GM18519 (cell line): ENCODE data around the gene FGF19.

Experiments used
- ATAC-seq: cut with Tn5 transposase; IDR thresholded peaks from one replicate; pipeline ENCODE4 v1.9.1; 2021; ENCODE audit warnings: mild to moderate bottlenecking, moderate library complexity; ENCODE audit not compliant: unreplicated experiment, low FRiP score

FGF19 gene

DNA sequence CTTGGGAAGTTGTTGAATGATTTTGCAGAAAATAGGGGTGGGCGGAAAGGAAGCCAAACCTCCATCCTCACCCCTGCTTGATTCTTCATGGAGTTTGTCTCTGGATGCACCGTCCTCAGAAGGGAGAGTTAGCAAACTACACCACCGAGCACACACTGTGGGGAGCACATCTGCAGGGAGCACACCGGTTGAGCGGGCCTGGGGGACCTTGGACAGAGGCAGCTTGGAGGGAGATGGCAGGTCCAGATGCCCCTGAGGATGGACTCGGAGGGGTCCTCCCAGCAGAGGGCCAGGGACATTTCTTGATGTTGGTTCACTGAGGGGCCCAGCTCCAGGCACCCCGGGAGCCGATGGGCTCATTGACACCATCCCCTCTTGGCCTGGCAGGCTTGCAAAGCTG lies 15.1 kb upstream of the FGF19 start:
- ATAC-seq: no peak

DNA sequence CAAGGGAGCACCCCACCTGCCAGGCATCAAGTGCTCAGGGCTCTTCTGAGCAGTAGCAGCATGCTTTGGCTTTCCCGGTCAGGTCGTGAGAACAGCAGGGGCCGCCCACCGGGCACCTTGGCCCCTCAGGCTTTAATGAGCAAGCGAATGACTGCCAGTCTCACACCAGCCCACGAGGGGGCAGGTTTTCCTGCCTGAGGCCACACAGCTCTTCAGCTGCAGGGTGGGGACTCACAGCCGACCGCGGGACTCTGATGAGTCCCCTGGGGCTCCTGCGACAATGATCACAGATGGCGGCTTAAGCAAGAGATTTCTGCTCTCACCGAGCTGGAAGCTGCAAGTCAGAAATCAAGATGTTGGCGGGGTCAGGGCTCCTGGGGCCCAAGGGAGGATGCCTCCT lies 14.3 kb upstream of the FGF19 start:
- ATAC-seq: no peak

DNA sequence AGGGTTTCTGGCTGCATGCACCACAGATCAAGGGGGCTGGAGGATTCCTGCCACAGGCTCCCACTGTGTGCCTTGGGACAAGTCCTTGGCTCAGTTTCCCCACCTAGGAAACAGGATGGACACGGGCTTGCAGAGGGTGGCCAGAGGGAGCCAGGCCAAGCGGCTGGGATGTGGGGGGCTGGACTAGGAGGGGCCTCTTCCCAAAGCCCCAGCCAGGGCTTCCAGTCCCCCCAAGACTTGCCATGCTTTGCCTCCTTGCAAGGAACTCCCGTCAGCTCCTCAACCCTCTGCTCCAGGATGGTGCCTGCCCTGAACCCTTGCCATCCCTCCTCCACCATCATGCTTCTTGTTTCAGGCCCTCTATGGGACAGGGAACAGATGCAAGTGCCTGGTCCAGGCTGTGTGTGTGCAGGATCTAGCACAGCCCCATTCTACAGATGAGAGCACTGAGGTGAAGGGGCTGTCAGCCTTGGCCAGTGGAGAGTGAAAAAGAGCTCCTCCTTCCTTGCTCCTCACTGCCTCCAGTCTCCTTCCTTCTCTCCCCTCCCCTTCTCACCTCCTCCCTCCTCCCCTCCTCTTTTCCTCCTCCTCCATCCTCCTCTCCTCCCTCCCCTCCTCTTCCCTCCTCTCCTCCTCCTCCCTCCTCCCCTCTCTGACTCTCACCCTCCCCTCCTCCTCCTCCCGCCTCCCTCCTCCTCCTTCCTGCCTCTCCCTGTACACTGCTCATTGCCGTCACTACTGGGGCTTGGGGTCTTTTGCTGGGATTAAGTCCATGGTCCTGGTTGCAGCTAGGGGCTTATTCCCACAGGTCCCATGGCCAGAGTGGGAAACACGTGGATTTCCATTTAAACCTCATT lies 13.3 kb upstream of the FGF19 start:
- no peak for ATAC-seq

DNA sequence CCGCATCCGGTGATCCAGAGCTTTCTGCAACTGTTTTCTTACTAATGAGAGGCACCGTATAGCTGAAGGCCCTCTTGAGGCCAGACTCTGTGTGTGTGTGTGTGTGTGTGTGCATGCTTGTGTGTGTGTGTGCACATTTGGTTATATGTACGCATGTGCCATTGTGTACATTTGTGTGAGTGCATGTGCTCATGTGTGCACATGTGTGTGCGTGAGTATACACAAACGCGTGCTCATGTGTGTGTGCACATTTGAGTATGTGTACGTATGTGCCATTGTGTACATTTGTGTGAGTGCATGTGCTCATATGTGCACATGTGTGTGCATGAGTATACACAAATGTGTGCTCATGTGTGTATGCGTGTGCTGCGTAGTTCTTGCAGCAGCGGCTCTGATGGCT lies 12.3 kb upstream of the FGF19 start:
- no peak for ATAC-seq

DNA sequence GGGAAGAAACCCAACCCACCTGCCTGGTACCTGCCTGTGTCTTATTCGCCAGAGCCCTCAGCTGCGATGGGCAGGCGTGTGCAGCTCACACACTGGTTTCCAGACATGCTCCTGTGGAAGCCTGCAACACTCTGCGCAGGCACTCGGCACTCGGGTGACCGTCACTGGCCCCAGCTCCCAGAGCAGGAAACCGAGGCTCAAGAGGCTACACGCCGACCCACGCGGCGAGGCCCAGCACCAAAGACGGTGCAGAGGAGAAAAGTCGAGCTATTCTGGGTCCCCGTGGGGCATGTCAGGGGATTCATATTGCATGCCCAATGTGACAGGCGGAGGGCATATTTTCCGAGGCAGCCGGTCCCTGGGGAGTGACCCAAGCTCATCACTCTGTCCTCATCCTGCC lies 11.6 kb upstream of the FGF19 start:
- no peak for ATAC-seq

DNA sequence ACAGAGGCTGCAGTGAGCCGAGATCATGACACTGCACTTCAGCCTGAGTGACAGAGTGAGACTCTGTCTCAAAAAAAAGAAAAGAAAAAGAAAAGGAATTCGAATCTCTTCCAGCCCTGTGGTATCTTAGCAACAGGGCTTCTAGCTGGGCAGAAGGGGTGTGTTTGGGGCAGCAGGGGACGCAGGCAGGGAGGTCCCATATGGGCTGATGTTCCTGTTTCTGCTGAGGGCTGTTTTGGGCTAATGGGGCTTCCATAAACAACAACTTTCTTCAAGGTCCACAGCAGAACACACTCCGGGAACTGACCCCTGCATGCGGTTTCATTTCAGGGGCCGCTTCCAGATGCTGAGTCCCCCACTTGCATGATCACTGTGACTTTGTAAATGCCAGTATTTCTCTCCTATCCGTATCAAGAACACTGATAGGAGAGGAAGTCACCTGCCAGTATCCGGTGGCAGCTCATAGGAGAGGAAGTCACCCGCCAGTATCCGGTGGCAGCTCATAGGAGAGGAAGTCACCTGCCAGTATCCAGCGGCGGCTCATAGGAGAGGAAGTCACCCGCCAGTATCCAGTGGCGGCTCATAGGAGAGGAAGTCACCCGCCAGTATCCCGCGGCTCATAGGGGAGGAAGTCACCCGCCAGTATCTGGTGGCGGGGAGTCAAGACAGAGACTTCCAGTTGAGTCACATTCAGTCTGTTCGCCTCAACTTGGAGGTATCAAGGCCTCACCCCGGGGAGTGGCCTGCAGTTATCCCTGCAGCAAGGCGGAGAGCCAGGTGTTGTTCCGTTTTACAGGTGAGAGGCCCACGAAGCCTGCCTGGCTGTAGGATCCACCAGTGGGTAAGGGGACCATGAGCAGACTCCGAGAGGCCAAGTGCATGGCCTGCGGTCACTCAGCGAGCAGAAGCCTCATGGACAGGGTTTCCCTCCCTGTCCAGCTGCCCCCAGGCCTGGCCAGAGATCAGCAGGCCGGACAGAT lies 8.3 kb upstream of the FGF19 start:
- no peak for ATAC-seq

DNA sequence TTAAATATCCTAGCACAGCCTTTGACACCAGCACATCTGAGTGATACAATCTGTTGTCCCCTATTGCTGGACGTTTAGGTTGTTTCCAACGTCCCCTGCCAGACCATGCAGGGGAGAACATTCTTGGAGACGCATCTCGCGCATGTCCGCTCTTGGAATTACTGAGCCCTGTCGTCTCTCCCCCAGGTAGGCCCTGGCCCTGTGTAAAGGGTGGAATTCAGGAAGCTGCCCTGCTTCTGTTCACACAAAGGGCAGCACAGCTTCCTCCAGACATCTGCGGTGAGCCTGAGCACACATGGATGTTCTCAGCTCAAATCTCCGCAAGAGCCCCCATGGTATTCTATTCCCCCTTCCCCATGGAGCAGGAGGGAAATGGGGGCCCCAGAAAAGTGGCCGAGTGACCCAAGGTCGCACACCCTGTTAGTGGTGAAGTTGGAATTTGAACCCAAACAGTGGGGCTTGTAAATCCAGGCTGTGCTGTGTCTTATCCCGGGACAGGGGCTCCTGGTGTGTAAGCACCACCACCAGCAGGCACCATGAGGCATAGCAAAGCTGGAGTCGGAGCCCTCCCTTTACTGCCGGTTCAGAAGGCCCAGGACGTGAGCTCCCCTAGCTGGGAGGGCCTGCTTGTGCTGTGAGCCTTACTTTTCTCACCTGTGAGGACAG lies 5.0 kb upstream of the FGF19 start:
- ATAC-seq: no peak

DNA sequence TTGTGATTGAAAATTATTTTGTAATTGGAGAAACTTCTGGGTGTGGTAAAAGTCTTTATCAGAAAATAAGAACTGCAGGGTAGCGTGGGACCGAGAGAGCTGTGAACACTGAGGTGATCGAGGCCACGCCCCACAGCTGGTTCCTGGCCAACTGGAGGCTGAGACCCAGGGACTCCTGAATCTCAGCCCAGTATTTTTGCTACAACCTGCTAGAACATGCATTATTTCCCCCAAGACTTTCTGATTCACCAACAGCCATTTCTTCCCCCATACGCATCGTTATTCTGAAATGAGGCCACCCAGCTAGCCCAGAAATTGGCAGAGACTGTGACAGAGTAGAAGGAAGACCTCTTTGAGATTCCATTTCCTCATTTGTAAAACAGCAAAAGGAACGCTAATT lies 3.4 kb upstream of the FGF19 start:
- ATAC-seq: no peak

DNA sequence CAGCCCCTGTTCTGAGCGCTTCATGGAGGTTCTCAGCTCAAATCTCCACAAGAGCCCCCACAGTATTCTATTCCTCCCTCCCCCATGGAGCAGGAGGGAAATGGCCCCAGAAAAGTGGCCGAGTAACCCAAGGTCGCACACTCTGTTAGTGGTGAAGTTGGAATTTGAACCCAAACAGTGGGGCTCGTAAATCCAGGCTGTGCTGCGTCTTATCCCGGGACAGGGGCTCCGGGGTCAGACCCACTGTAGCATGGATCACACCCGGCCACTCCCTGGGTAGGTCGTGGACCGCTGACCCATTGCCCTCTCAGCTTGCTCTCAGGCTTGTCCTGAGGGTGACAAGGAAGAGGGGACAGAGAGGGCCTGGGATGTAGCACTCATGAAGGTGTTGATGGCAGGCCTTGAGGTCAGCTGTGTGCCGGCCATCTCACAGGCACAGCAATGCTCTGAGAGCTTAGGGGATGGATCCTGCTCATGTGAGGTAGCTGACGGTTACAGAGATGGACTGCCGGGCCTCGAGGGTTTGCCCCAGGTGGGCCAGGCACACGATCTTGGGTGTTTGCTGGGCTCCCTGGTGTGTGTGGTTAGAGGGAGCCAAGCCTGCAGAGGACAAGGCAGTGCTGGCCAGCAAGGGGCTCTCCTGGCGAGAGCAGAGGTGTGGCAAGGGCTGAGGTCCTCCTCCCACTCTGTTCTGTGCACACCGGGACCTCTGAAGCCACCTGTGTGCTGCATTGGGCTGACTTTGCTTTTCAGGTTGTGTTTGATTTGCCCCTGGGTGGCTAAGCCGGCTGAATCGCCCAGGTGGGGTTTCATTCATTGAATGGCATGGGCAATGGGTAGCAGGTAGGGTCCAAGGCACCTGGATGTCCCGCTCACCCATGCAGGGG lies 2.3 kb upstream of the FGF19 start:
- ATAC-seq: no peak

DNA sequence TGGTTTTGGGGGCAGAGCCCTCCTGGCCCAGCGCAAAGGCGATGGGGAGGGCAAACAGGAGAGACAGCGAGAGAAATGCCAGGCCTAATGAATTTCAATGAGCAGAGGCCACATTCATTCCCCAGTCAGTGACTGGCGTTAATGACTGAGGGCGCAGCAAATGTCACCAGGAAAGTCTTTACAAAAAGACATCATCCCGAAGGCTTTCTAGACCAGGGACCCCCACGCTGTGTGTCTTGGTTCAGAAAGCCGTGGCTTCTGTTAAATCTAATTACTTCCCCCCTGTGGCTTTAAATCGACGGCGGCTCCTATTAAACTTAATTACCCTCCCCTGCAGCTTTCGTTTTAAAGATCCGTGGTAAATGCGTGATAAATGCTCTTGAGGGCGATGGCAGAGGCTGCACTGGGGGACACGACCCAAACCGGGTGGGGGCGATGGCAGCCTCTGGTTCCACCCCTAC lies 1.6 kb upstream of the FGF19 start:
- ATAC-seq: no peak

DNA sequence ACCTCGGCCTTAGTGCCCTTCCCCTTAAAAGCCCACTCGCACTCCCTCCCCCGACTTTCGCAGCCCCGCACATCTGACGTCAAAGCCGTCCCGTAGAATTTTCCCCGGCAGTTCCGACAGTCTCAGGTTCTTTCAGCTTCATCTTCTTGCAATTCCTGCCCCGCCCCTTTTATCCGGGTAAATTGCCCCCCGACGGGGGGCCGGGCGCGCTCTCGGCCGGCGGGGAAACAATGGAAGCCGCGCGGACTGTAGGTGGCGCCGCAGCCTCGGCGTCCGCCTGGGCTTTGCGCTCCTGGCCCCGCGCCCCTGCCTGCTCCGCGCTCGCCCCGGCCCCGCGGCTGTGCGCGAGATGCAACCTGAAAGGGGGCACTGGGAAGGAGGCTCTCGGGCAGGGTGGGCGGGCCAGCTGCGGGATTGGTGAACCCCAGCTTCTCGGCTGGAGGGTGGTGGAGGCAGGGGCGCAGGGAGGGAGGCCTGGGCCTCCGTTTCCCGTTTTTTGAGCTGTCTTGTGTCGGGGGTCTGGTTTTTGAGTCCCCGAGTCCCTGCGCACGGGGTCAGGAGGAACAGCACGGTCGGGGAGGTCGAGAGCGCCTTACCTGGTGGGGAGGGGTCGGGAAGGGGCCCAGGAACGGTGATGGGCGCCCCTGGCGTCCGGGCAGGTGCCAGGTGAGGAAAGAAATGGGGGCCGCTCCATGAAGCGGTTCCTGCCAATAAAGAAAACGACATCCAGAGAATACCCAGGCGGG lies 859 bp upstream of the FGF19 start:
- no peak for ATAC-seq

DNA sequence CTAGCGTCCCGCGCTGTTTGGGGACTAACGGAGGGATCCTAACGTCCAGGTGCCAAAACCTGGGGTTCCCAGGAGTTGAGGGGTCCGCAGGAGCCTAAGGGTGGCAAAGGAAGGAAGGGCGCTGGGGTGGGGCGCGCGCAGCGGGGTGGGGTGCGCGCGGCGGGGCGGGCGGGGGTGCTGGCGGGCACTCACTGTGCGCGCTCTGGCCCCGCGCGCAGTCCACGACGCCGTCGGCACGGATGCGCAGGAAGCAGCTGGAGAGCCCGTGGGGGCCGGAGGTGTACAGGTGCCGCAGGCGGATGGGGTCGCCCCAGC lies 412 bp downstream of the FGF19 start:
- no peak for ATAC-seq

DNA sequence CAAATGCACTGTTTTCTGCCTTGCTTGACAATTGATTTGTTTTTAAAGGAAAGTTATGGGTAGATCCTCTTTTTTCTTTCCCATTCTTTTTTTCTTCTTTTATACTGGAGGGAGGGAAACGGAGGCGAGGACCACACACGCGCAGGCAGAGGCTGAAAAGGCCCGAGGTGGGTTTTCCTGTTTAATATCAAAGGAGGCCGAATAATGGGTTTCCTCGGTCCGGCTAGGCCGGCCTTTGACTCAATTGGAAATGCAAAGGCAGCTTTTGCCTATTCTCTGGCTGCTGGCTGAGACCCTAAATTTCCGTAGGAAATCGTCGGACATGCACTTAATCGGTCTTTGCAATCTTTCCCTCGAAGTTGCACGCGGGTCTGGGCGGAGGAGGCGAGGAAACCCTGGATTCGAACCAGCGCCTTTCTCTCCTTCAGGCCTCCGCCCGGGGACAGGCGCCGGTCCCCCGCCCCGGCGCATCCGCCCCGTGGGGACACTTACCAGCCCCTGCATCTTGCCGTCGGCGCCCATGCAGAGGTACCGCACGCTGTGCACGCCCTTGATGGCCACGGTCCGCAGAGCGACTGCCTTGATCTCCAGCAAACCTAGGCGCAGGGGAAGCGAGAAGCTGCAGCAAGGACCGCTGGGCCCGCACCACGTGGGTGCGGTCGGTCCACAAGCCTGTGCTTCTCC lies 911 bp downstream of the FGF19 start:
- no peak for ATAC-seq

DNA sequence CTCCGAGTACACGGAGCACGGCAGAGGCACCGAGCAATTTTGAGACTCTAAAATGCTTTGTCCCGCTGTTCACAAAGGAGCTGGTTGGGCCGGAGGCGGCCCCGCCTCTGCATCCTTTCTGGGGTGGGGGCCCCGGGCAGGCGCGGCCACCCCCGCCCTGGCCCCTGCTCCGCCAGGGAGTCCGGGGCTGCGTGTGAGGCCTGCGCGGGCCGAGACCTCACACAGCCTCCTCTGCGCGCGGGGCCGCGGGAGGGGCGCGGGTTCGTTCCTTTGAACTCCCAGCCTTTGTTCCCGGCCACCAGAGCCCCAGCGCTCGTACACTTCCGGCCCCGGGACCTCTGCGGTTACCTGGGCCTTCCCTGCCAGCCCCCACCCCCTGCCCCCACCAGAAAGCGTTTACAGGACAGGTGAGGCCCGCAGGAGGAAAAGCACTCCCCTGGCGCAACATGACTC lies 1.6 kb downstream of the FGF19 start:
- ATAC-seq: no peak

DNA sequence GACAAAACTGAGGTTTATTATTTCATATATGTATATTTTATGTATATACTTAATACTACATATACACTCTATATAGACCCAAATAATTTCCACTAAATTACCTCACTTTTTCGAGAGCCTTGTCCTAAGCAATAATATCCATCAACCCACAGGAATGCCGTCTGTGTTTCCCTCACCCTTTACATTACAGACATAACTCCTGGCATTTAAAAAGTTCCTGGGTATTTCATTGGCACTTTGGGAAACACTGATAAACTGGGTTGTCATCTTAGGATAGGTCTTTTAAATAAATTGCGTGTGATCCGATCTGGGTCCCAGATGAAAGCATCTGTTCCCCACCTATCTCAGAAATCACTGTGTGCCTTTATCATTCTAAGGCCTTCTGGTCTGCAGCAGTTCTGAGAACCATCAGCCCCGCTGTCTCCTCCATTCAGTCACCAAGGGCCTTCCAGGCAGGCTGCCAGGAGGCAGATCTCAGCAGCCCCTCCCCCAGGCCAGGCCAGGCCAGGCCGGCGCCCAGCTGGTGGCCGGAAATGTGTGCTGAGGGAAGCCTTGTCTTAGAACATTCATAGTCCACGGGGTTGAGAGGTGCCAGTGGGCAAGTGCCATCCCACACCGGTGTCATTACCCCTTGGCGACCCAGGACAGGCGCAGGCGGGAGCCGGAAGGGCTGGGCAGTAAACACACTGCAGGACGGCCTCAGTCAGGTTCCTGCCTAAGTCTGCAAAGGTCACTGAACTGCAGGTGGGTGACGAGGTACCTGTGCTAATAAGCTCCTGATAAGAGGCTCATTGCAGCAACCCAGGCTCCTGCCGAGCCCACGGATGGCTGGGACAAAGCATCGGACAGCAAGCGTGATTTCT lies 3.3 kb downstream of the FGF19 start:
- ATAC-seq: no peak

DNA sequence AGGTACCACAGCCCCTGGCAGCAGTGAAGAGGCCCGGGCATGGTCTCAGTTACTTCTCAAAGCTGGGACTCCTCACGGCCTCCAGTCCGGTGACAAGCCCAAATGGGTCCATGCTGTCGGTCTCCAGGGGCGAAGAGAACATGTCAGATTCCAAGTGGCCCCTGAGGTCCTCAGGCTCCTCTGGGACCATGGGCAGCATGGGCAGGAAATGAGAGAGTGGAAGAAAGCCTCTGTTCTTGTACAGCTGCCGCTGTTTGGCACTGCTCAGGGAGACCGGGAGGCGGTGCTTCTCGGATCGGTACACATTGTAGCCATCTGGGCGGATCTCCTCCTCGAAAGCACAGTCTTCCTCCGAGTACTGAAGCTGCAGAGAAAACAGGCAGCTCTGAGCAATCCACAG lies 4.6 kb downstream of the FGF19 start:
- no peak for ATAC-seq

DNA sequence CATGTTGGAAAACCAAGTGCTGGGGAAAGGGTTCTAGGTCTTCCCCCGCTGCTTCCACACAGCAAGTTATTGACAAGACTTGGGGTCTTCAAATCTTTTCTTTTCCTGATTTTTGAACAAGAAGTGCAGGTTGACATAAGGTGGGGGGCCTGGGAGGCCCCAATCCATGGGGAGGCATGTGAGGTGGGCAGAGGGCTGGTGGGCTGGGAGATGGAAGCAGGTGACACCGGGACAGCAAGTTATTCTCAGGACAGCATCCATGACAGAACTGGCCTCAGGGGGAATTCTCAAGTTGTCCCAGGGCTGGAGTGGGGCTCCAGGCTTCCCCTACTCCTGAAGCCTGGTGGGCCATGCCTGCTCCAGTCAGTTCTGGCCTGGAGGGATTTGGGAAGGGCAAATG lies 5.5 kb downstream of the FGF19 start:
- no peak for ATAC-seq

DNA sequence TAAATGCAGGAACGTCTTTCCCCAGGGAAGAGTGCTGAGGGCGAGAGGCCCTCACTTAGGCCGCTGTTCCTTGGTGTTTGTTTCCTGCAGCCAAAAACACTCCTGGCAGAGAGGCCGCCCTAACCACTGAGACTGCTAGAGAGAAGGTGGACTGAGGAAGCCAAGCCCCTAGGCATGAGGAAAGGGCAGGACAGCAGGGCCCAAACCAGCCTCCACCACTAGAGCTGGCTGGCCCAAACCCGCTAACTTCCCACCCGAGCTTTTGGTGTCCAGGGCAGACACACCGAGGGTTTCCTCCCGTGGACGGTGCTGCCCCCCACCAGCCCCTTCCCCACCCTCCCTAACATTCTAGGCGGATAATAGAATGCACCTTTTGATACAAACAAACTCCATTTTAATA lies 6.0 kb downstream of the FGF19 start:
- no peak for ATAC-seq
